Heart right ventricle (tissue), 16 donors: ENCODE measurements around the gene EDNRA. TPM values are rescaled to one million over a fixed set of nuclear protein-coding genes. Genes with fewer than 3 reads are reported as not detected.

Experiments used
- ATAC-seq, 8 donors: fragments of 200-7000 bp; cut with Tn5 transposase; one replicate each; pipeline ENCODE4 v1.9.1; 2020; ENCODE audit warnings: mild to moderate bottlenecking in 8 of 8, moderate library complexity in 8 of 8, moderate number of reproducible peaks in 1 of 8
- DNase-seq, 2 donors: peaks; one replicate each; pipeline ENCODE4 v3.0.0-alpha.2; 2020
- H3K27ac ChIP-seq, 10 donors: fragments of 200-600 bp; sonication (generic) in 2 of 10; one replicate each; pipeline versions ENCODE4 v1.5.0 to v1.8.0; 2020 to 2022; ENCODE audit warnings: mild to moderate bottlenecking in 3 of 10
- H3K27me3 ChIP-seq, 7 donors: fragments of 200-600 bp; one replicate each; pipeline ENCODE4 v1.8.0; 2021 to 2022; ENCODE audit warnings: mild to moderate bottlenecking in 2 of 7
- H3K36me3 ChIP-seq, 9 donors: fragments of 200-600 bp; sonication (generic) in 1 of 9; one replicate each; pipeline versions ENCODE4 v1.5.0 to v1.8.0; 2020 to 2022; ENCODE audit warnings: mild to moderate bottlenecking in 2 of 9
- H3K4me1 ChIP-seq, 9 donors: fragments of 200-600 bp; sonication (generic) in 1 of 9; one replicate each; pipeline versions ENCODE4 v1.5.0 to v1.8.0; 2020 to 2022; ENCODE audit warnings: mild to moderate bottlenecking in 4 of 9
- H3K4me3 ChIP-seq, 10 donors: fragments of 200-600 bp; sonication (generic) in 2 of 10; one replicate each; pipeline versions ENCODE4 v1.5.0 to v1.8.0; 2020 to 2022; ENCODE audit warnings: mild to moderate bottlenecking in 7 of 10, moderate library complexity in 2 of 10
- H3K9me3 ChIP-seq, 11 donors: fragments of 200-600 bp in 10 of 11; sonication (generic) in 2 of 11; one replicate each; pipeline versions ENCODE4 v1.5.0 to v1.8.0; 2013 to 2022; ENCODE audit warnings: mild to moderate bottlenecking in 2 of 11, control low read depth in 1 of 11, moderate library complexity in 1 of 11
- CTCF ChIP-seq, 9 donors: fragments of 200-600 bp; sonication (generic) in 2 of 9; IDR thresholded peaks; one replicate each; pipeline versions ENCODE4 v1.5.0 to v1.8.0; 2021 to 2022; ENCODE audit warnings: antibody characterized with exemption in 9 of 9, mild to moderate bottlenecking in 5 of 9, moderate library complexity in 1 of 9
- WGBS, 2 donors: extraction: QIAGEN DNeasy Blood & Tissue Kit; methylation state at CpG; one replicate each; pipeline ENCODE4 v1.1.7; 2013; ENCODE audit warnings: inconsistent platforms in 1 of 2; 5-methylcytosine and 5-hydroxymethylcytosine counted together
- intact Hi-C, 10 donors: fragments of 100-400 bp; cut with DNase I; formaldehyde crosslinking; loops; one replicate each; pipeline versions ENCODE4 v1.11.1 to v1.14.2; 2022
- polyA plus RNA-seq, 2 donors: library from polyadenylated mRNA; stranded (reverse); fragments of 200-250 nt; gene quantifications; one replicate each; pipeline ENCODE4 v1.2.3, GENCODE V29; 2013
- total RNA-seq, 10 donors: library from RNA; stranded (reverse); fragmentation: NEBNext Ultra II Directional in 3 of 10; extraction: Animal tissue kit (Norgen Biotek cat#: 25700) in 3 of 10; gene quantifications; one replicate each; pipeline versions ENCODE4 v1.2.1 to v1.2.4, GENCODE V29; 2021 to 2023
- donor health status: Arrhythmogenic right ventricular cardiomyopathy.
- donor health status: ischemic (EF 13 %, LVEDD 7.1; RV severe dilation, severe dysfunction).
- donor health status: healthy with polysubstance abuse.
- donor health status: DM: no; HTN: yes; CAD: no.
- donor health status: DM: no; HTN: no; CAD: no.
- donor health status: ischemic (EF 25% LVEDD 6.9; RV normal size, moderate dysfunction).
- donor health status: ischemic (EF 25% LVEDD 5.7; RV mildly dilated, moderate dysfunction).
- donor health status: healthy.
- donor health status: DM: yes; HTN: yes; CAD: no.
- donor health status: Ischemic cardiomyopathy.
- donor health status: ischemic (EF 35%, LVEDD 5.7; RV mildly dilated, moderate dysfunction).
- donor health status: nonischemic (EF 11% LVEDD 7.7; RV severe dilation, severe dysfunction).
- donor health status: DM: yes; HTN: yes; CAD: no.
- donor health status: PGD.
- donor health status: ischemic (EF 29% LVEDD 5.4; RV normal size, mild dysfunction).
- donor health status: nonischemic (EF 23%, LVEDD 6.1; RV moderate dilation, normal function).

The EDNRA gene
- total and polyA plus RNA-seq, 12 donors = 4.4 to 27.4 (median 11.1) TPM

- intact Hi-C loops = loop anchor here in 8 of 10 donors (2.0 to 10.0 kb wide), 12 partner anchors 429 to 576 kb away; no protein-coding TSS in a partner anchor
- no peak for TF ChIP-seq CTCF (IDR thresholded peaks at IDR 0.05)
Measured at GRCh38 chr4:147591106-147591505, 110.2 kb downstream of the EDNRA start.

GRCh38 chr4:147594107-147594506 is 113.2 kb downstream of the EDNRA start:
- ATAC-seq = no peak
- no peak for TF ChIP-seq CTCF (IDR thresholded peaks at IDR 0.05)
- no peak overlapping the region for H3K4me3 ChIP-seq
- WGBS, 2 donors = 42 to 51% methylated on average over 5 of the region's 5 CpGs
- peaks cover 0 to 12% (median 0%) of the 10 kb centered on the region in 9 donors for H3K4me1 ChIP-seq
- peaks cover 0 to 3% (median 0%) of the 10 kb centered on the region in 7 donors for H3K27me3 ChIP-seq
- no peak overlapping the region for H3K27ac ChIP-seq
- no peak for DNase-seq
- no peaks in the 10 kb centered on the region for H3K9me3 ChIP-seq
- H3K36me3 ChIP-seq = no peaks in the 10 kb centered on the region
- intact Hi-C loops = loop anchor here in 7 of 10 donors (5.0 to 10.0 kb wide), 8 partner anchors 432 to 579 kb away; no protein-coding TSS in a partner anchor

More at GRCh38 chr4:147591106-147591505, 110.2 kb downstream of the EDNRA start:
- Histone ChIP-seq H3K4me3 (no peak overlapping the region), H3K9me3 (no peaks in the 10 kb centered on the region), H3K4me1 (peaks cover 0 to 17% (median 0%) of the 10 kb centered on the region in 9 donors), H3K36me3 (no peaks in the 10 kb centered on the region), H3K27me3 (peaks cover 0 to 3% (median 0%) of the 10 kb centered on the region in 7 donors), H3K27ac (no peak overlapping the region)
- ATAC-seq (no peak), DNase-seq (no peak)

Other genes starting within 250 kb of the EDNRA start
- gene TMEM184C, start 136.3 kb downstream of the EDNRA start, total RNA-seq = 10 to 100 TPM; 18.9 to 30.5 (median 21.4) TPM
- gene TMEM184C, start 136.3 kb downstream of the EDNRA start, polyA plus RNA-seq = 10 to 100 TPM in 1 of 2 donors, 1 to 10 TPM in 1; 3.2 to 11.2 TPM
- gene PRMT9, start 203.1 kb downstream of the EDNRA start, total RNA-seq = 1 to 10 TPM; 5.1 to 7.3 (median 6.6) TPM
- gene PRMT9, start 203.1 kb downstream of the EDNRA start, polyA plus RNA-seq = 1 to 10 TPM; 3.0 to 3.9 TPM